A549 treated with Hydrocortisone at 1 μM for 4 hours (cell line): ENCODE results near the gene LTB. TPM values are rescaled to one million over a fixed set of nuclear protein-coding genes. Genes with fewer than 3 reads are reported as not detected.

ENCODE experiments used
- total RNA-seq: library from RNA; stranded (reverse); fragments of 200-300 nt; extraction: Qiagen RNA extraction; gene quantifications from 5 replicates; pipeline ENCODE4 v1.2.3, GENCODE V29; 2022

The LTB gene
- total RNA-seq: 0.29 to 0.47 TPM (median 0.38 TPM) in 5 replicates

GRCh38 chr6:31582230-31582643 is at the start of gene LTB:
Gene LTB (minus strand): TSS chr6:31582424. CDS start chr6:31582417, 7 bp downstream.

DNA sequence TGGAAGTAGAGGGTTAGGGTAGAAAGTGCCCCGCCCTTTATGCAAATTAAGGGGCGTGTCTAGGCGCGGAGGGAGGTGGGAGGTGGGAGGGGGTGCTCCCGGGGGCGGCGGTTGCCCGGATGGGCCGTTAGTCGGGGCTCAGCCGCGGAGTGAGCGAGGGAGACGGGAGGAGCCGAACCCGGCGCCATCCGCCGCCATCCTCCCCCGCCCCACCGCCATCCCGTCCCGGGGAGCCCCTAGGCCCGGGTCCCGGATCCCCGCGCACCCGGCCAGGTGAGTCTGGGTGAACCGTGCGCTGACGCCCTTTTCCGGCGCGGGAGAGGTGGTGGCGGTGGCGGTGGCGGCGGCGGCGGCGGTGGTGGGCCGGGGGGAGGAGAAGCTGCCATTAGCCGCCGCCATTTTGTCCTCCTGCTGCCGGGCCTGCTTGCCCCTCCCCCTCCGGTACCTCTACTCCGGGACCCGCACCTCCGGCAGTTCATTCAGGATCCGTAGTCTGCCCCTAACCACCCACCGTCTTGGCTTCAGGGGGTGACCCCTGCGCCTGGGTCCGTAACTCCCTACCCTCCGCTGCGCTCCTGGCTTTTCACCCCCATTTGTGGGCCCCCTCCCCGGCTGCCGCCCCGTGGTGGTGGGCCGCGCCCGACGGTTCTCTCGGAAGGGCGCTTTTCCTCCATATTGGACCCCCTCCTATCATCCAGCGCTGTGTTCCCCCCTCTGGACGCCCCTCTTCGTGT is 38.5 kb upstream of the LTB start, which contains the start of gene PRRC2A:
PRRC2A (plus strand) TSS at position 130 of the 734 bp plus-strand sequence. CDS start 2,075 bp downstream, outside the sequence.

DNA sequence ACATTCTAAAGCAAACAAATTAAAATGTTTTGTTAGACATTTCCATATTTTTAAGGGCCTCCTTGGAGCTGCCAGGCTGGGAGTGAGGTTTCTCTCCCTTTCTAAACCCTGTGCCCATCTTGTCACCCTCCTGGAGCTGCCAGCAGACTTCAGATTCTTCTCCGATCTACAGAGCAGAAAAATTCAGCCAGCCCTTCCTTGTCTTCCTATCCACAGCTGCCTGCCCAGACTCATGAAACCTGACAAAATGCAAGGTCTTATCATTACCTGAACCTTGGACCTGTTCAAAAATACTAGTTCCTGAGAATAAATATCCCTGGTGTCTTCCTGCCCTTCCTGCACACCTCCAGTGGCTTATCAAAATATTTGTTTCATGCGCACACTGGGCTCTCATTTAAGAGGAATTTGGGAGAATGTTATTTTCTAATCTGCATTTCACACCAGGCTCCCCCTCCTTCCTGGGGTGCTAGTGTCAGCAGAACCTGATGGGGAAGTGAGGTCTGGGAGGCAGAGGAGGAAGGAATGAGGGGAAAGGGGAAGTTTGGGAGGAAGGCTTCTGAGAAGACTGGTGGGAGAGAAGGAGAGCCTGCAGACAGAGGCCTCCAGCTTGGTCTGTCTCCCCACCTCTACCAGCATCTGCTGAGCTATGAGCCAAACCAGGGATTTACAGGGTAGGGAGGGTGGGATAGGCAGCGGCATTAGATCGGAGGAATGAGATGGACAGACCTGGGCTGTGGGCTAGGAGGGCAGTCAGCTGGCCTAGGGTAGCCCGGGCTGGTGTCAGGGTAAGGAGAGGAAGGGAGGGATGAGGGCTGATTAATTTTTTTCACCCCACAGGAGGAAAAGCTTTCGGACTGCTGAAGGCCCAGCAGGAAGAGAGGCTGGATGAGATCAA is 32.7 kb upstream of the LTB start, which contains the start of gene AIF1:
AIF1 (plus strand) TSS at position 551 of the 895 bp plus-strand sequence; CDS start at position 647, 96 bp downstream.

GRCh38 chr6:31586008-31586407 is 3.8 kb upstream of the LTB start, which contains the start of gene LST1:
Gene LST1 (plus strand): TSS chr6:31586277. CDS start chr6:31587300, 1,023 bp downstream.

DNA sequence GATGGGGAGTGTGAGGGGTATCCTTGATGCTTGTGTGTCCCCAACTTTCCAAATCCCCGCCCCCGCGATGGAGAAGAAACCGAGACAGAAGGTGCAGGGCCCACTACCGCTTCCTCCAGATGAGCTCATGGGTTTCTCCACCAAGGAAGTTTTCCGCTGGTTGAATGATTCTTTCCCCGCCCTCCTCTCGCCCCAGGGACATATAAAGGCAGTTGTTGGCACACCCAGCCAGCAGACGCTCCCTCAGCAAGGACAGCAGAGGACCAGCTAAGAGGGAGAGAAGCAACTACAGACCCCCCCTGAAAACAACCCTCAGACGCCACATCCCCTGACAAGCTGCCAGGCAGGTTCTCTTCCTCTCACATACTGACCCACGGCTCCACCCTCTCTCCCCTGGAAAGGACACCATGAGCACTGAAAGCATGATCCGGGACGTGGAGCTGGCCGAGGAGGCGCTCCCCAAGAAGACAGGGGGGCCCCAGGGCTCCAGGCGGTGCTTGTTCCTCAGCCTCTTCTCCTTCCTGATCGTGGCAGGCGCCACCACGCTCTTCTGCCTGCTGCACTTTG is 6.8 kb downstream of the LTB start, which contains the start of gene TNF:
TNF (plus strand) TSS at position 231 of the 567 bp plus-strand sequence; CDS start at position 408, 177 bp downstream.

GRCh38 chr6:31572041-31572911 is 9.9 kb downstream of the LTB start, which contains the start of gene LTA:
Gene LTA (plus strand): TSS chr6:31572289. CDS start chr6:31572743, 454 bp downstream.

GRCh38 chr6:31546958-31547726 is 35.1 kb downstream of the LTB start, which contains the start of gene NFKBIL1:
Gene NFKBIL1 (plus strand): TSS chr6:31547608. CDS start chr6:31547695, 87 bp downstream.

GRCh38 chr6:31546339-31546957 is 35.8 kb downstream of the LTB start, which contains the start of gene ATP6V1G2:
Gene ATP6V1G2 (minus strand): TSS chr6:31546608. CDS start chr6:31546559, 49 bp downstream.

DNA sequence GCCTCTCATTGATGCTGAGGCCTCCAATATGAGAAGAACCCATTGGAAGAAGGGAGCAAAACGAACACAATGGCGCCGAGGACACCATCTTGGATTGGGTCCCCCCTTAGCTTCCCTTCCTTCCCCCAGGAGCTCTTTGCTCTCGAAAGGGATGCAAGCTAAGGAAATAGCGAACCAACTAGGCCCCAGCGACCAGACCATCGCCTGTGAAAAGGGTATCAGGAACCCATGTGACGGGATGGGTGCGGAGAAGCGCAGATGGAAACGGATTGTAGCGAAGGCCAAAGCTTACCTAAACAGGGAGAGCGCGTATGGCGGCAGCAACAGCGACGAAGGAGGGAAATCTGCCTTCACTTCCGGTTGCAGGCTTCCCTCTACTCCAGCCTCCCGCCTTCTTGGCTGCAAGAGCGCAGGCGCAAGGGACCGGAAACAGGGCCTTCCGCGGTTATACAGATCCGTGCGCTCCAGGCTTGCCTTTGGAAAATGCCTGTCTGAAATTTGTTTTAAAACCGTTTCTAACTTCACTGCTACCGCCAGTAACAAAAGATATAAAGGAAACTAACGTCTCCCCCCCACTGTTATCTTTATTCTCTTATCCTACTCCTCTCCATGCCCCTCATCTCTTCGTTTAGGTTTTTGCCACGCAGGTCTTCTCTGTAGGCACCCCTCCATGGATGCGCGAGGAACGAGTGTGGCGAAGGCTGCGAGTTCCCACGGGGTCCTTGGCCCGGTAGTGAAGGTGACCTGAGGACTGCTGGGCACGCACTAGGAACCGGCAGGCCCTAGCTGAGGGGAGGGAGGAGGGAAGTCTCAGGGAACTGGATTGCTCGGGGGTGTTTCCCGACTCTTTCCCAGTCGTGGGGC is 40.3 kb downstream of the LTB start, which contains the start of gene DDX39B:
DDX39B (minus strand) TSS at position 346 of the 864 bp plus-strand sequence. CDS start 1,471 bp downstream, outside the sequence.

Other genes starting within 250 kb of the LTB start
- gene HLA-B, start 225.2 kb downstream of the LTB start, total RNA-seq: 24.9 to 35.0 TPM (median 28.2 TPM) in 5 replicates
- 27.8 to 29.9 TPM (median 29.8 TPM) in 5 replicates for gene MICA, start 178.8 kb downstream of the LTB start, total RNA-seq
- 6.1 to 7.7 TPM (median 7.3 TPM) in 5 replicates for gene MICB, start 84.3 kb downstream of the LTB start, total RNA-seq
- gene MCCD1, start 53.5 kb downstream of the LTB start, total RNA-seq: not detected in 5 replicates
- 331 to 435 TPM (median 353 TPM) in 5 replicates for gene DDX39B, start 40.4 kb downstream of the LTB start, total RNA-seq
- gene ATP6V1G2, start 35.8 kb downstream of the LTB start, total RNA-seq: 0.46 to 0.93 TPM (median 0.67 TPM) in 5 replicates
- gene NFKBIL1, start 34.8 kb downstream of the LTB start, total RNA-seq: 9.7 to 12.5 TPM (median 11.6 TPM) in 5 replicates
- gene LTA, start 10.1 kb downstream of the LTB start, total RNA-seq: 0.07 to 0.31 TPM (median 0.13 TPM) in 3 of 5 replicates, not detected in the others
- 0.08 to 0.12 TPM in 2 of 5 replicates, not detected in the others for gene TNF, start 6.9 kb downstream of the LTB start, total RNA-seq
- gene LST1, start 3.9 kb upstream of the LTB start, total RNA-seq: 0.37 TPM in 1 of 5 replicates, not detected in the others
- not detected in 5 replicates for gene NCR3, start 10.6 kb upstream of the LTB start, total RNA-seq
- not detected in 5 replicates for gene AIF1, start 32.8 kb upstream of the LTB start, total RNA-seq
- 76.6 to 89.9 TPM (median 84.4 TPM) in 5 replicates for gene PRRC2A, start 38.3 kb upstream of the LTB start, total RNA-seq
- 129 to 143 TPM (median 133 TPM) in 5 replicates for gene BAG6, start 70.2 kb upstream of the LTB start, total RNA-seq
- gene APOM, start 73.5 kb upstream of the LTB start, total RNA-seq: 2.9 to 3.8 TPM (median 3.4 TPM) in 5 replicates
- gene C6orf47, start 78.4 kb upstream of the LTB start, total RNA-seq: 10.1 to 14.9 TPM (median 12.4 TPM) in 5 replicates
- gene GPANK1, start 82.6 kb upstream of the LTB start, total RNA-seq: 9.3 to 11.4 TPM (median 11.1 TPM) in 5 replicates
- gene CSNK2B, start 83.7 kb upstream of the LTB start, total RNA-seq: 154 to 183 TPM (median 177 TPM) in 5 replicates
- gene LY6G5B, start 87.6 kb upstream of the LTB start, total RNA-seq: 3.4 to 4.7 TPM (median 3.9 TPM) in 5 replicates
- 0.75 to 2.1 TPM (median 1.5 TPM) in 5 replicates for gene LY6G5C, start 98.6 kb upstream of the LTB start, total RNA-seq
- 15.0 to 19.1 TPM (median 17.0 TPM) in 5 replicates for gene ABHD16A, start 120.9 kb upstream of the LTB start, total RNA-seq
- gene LY6G6F, start 124.4 kb upstream of the LTB start, total RNA-seq: not detected in 5 replicates
- gene LY6G6D, start 132.9 kb upstream of the LTB start, total RNA-seq: not detected in 5 replicates
- 0.13 to 0.18 TPM in 2 of 5 replicates, not detected in the others for gene LY6G6C, start 139.3 kb upstream of the LTB start, total RNA-seq
- not detected in 5 replicates for gene MPIG6B, start 140.9 kb upstream of the LTB start, total RNA-seq
- 25.9 to 32.1 TPM (median 29.2 TPM) in 5 replicates for gene DDAH2, start 146.9 kb upstream of the LTB start, total RNA-seq
- gene CLIC1, start 154.1 kb upstream of the LTB start, total RNA-seq: 475 to 491 TPM (median 481 TPM) in 5 replicates
- 10.7 to 15.7 TPM (median 13.4 TPM) in 5 replicates for gene MSH5, start 157.6 kb upstream of the LTB start, total RNA-seq
- gene SAPCD1, start 180.2 kb upstream of the LTB start, total RNA-seq: 2.6 to 4.9 TPM (median 3.2 TPM) in 5 replicates
- gene VWA7, start 194.9 kb upstream of the LTB start, total RNA-seq: 1.1 to 1.7 TPM (median 1.5 TPM) in 5 replicates
- 52.1 to 61.7 TPM (median 54.3 TPM) in 5 replicates for gene VARS1, start 213.3 kb upstream of the LTB start, total RNA-seq
- 42.7 to 66.2 TPM (median 59.0 TPM) in 5 replicates for gene LSM2, start 224.5 kb upstream of the LTB start, total RNA-seq
- gene HSPA1L, start 232.9 kb upstream of the LTB start, total RNA-seq: 1.2 to 2.0 TPM (median 1.6 TPM) in 5 replicates
- 162 to 234 TPM (median 205 TPM) in 5 replicates for gene HSPA1A, start 233.1 kb upstream of the LTB start, total RNA-seq
- gene HSPA1B, start 245.3 kb upstream of the LTB start, total RNA-seq: 110 to 176 TPM (median 161 TPM) in 5 replicates